VCaP (cell line): Measurements from ENCODE around the gene CALHM3.

ENCODE experiments used
- H3K27ac ChIP-seq: fragments of 450-650 bp; 2 replicates; pipeline ENCODE4 v1.5.1; 2017
- TF ChIP-seq, protein P1 (sequence below): fragments of 450-650 bp; conservative IDR thresholded peaks from 2 replicates; pipeline ENCODE4 v1.5.1; 2017; ENCODE audit warnings: mild to moderate bottlenecking, moderate library complexity

Gene CALHM3

GRCh38 chr10:103457896-103458583 is 21.0 kb downstream of the CALHM3 start:
- H3K27ac ChIP-seq = no peak overlapping the region
- TF ChIP-seq, protein P1, sequence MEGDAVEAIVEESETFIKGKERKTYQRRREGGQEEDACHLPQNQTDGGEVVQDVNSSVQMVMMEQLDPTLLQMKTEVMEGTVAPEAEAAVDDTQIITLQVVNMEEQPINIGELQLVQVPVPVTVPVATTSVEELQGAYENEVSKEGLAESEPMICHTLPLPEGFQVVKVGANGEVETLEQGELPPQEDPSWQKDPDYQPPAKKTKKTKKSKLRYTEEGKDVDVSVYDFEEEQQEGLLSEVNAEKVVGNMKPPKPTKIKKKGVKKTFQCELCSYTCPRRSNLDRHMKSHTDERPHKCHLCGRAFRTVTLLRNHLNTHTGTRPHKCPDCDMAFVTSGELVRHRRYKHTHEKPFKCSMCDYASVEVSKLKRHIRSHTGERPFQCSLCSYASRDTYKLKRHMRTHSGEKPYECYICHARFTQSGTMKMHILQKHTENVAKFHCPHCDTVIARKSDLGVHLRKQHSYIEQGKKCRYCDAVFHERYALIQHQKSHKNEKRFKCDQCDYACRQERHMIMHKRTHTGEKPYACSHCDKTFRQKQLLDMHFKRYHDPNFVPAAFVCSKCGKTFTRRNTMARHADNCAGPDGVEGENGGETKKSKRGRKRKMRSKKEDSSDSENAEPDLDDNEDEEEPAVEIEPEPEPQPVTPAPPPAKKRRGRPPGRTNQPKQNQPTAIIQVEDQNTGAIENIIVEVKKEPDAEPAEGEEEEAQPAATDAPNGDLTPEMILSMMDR = no peak

- TF ChIP-seq, protein P1 = no peak
- no peak overlapping the region for H3K27ac ChIP-seq
Measured at GRCh38 chr10:103457176-103457712, 21.8 kb downstream of the CALHM3 start.

DNA sequence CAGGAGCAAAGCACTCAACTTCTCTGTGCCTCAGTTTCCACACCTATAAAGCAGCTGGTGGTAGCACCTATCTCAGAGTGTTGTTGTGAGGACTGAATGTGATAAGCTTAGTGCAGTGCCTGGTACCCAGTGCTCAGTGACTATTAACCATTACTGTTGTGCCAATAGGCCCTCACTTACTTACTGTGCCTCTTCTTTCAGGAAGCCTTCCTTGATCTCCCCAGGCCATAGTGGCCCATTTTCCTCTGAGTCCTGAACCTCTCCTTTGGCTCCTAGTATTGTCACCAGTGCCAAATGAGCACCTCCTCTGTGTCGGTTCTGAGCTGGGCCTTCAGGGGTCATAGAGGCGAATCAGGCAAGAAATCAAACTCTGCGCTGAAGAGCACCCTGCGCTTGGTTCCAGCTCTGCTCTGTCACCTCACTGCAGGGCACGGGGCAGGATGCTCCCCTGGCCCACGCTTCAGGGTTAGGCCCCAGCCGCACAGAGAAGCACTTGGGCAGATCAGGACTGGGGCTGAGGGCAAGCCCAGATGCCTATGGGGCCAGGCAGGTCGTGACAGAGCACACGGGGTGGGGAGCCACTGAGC is 22.9 kb downstream of the CALHM3 start:
- TF ChIP-seq, protein P1 = no peak
- H3K27ac ChIP-seq = no peak overlapping the region

DNA sequence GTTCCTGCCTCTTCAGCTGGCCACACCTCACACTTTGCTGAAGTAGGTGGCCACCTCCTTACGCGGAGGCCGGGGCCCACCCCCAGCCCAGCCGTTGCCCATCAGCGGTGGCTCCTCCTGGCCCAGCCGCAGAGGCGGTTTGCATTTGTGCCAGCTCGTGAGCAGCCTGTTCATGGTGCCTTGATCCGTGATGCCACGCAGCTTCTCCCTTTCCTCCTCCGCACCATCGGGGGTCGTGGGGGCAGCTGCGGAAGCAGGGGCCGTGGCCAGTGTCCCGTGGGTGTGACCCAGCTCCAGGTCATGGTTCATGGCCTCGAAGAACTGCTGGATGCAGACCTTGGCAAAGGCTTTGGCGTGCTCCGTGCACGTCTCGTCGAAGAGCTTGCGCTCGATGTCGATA is 23.8 kb downstream of the CALHM3 start:
- no peak overlapping the region for H3K27ac ChIP-seq
- TF ChIP-seq, protein P1 = no peak

DNA sequence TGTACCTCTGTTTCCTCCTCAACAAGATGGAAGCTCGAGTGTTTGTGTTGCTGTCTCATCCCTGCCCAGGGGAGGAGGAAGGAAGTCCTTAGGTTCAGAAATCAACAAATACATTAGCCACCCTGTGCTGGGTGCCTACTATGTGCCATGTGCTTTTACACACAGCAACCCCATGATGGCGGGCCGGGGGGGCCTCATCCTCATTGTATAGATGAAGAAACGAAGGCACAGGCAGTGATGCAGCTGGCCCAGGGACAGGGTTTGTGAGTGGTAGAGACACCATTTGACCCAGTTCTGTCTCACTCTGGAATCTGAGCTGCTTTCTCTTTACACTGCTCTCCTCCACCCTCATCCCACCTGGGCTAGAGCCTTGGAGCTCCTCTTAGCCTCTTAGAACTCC is 25.0 kb downstream of the CALHM3 start:
- TF ChIP-seq, protein P1 = no peak
- no peak overlapping the region for H3K27ac ChIP-seq

GRCh38 chr10:103452506-103453230 is 26.4 kb downstream of the CALHM3 start:
- peak overlapping the region; percentile 66 for H3K27ac ChIP-seq
- TF ChIP-seq, protein P1 = no peak

GRCh38 chr10:103451831-103452505 is 27.1 kb downstream of the CALHM3 start, which contains the start of gene CALHM2:
TSS of gene CALHM2 (minus strand) at chr10:103452370. CDS start at chr10:103449941, 2,429 bp downstream.
- TF ChIP-seq, protein P1 = no peak
- peak within 1 kb of the TSS; percentile 66 for H3K27ac ChIP-seq
